GM19372 (cell line): ENCODE results near the gene NKX2-2.
"Not testable (repeated sequence)": the region's sequence is repeated elsewhere in the genome, so short reads cannot be mapped to it uniquely, and the experiment has no call there.

ENCODE experiments used
- ATAC-seq: cut with Tn5 transposase; IDR thresholded peaks from one replicate; pipeline ENCODE4 v1.9.1; 2021; ENCODE audit warnings: mild to moderate bottlenecking, low read depth, moderate library complexity; ENCODE audit not compliant: unreplicated experiment

NKX2-2 gene

GRCh38 chr20:21509597-21510371 lies 4.1 kb downstream of the NKX2-2 start:
- no peak for ATAC-seq

- no peak for ATAC-seq
Measured at GRCh38 chr20:21509079-21509596, 4.7 kb downstream of the NKX2-2 start.

- ATAC-seq: no peak
Measured at GRCh38 chr20:21508230-21509078, 5.4 kb downstream of the NKX2-2 start.

- no peak for ATAC-seq
Measured at GRCh38 chr20:21507400-21508229, 6.2 kb downstream of the NKX2-2 start.

GRCh38 chr20:21505810-21506530 lies 7.9 kb downstream of the NKX2-2 start:
- ATAC-seq: no peak

GRCh38 chr20:21505161-21505809 lies 8.6 kb downstream of the NKX2-2 start:
- no peak for ATAC-seq

- ATAC-seq: no peak
Measured at GRCh38 chr20:21504323-21504722, 9.5 kb downstream of the NKX2-2 start.

- ATAC-seq: peak; percentile 86
Measured at GRCh38 chr20:21503345-21503744, 10.5 kb downstream of the NKX2-2 start.

GRCh38 chr20:21501184-21501583 lies 12.7 kb downstream of the NKX2-2 start:
- ATAC-seq: no peak

GRCh38 chr20:21500599-21500998 lies 13.3 kb downstream of the NKX2-2 start:
- no peak for ATAC-seq

GRCh38 chr20:21499641-21500040 lies 14.2 kb downstream of the NKX2-2 start:
- ATAC-seq: no peak

- no peak for ATAC-seq
Measured at GRCh38 chr20:21498635-21499034, 15.2 kb downstream of the NKX2-2 start.

- no peak for ATAC-seq
Measured at GRCh38 chr20:21498195-21498594, 15.7 kb downstream of the NKX2-2 start.

- no peak for ATAC-seq
Measured at GRCh38 chr20:21496452-21496851, 17.4 kb downstream of the NKX2-2 start.

GRCh38 chr20:21493049-21493448 lies 20.8 kb downstream of the NKX2-2 start:
- ATAC-seq: no peak

GRCh38 chr20:21490105-21490504 lies 23.8 kb downstream of the NKX2-2 start:
- no peak for ATAC-seq

GRCh38 chr20:21480144-21480543 lies 33.7 kb downstream of the NKX2-2 start:
- ATAC-seq: not testable (repeated sequence)

GRCh38 chr20:21465799-21466198 lies 48.1 kb downstream of the NKX2-2 start:
- no peak for ATAC-seq

- ATAC-seq: no peak
Measured at GRCh38 chr20:21464916-21465315, 48.9 kb downstream of the NKX2-2 start.
